ENCODE results near the gene CUEDC1. TPM values are rescaled to one million over a fixed set of nuclear protein-coding genes. Genes with fewer than 3 reads are reported as not detected.

Gene CUEDC1
- total RNA-seq, 1 experiment from 2014 or later = 27.5 TPM

DNA sequence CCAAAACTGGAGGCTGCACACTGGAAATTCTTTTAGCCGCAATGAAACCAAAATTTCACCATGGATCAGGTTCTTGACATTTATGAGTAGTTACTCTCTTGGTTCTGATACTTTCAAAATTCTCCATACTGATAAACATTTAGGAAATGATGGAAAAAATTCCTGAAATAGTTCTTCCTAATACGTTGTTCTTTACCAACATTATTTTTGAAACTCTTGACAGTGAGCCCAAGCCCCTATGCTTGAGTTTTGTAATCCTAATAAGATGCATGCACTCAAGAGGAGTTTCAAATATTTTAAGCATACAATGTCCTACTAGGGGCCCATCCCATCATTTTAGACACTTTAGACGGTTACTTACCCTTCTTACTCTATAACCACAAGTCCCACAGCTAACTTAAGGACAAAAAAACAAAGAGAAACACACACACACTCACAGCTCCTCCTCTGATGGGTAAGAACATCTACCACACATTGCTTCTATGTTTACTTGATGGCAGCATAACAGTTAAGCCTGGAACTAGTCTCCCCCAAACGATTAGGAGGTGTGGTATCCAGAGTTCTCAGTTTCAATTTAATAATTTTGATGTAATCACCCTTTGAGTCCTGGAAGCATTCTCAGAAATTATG is 29.2 kb upstream of the CUEDC1 start:
- Histone ChIP-seq H3K4me3 (ENCODE audit: low read depth, low read length) (no peak overlapping the region), H3K9me3 (no peaks in the 10 kb centered on the region), H3K27me3 (replicated peaks; ENCODE audit: control insufficient read depth, insufficient read depth, low read length) (no peaks in the 10 kb centered on the region), H3K36me3 (ENCODE audit: control insufficient read depth, insufficient read depth, low read length) (no peaks in the 10 kb centered on the region), H3K4me1 (peaks cover 34% of the 10 kb centered on the region)
- Mint-ChIP-seq H3K27ac (ENCODE audit: unreplicated experiment) (peak overlapping the region; percentile 57), H3K27me3 (ENCODE audit: insufficient read depth, unreplicated experiment) (no peaks in the 10 kb centered on the region), H3K4me3 (ENCODE audit: unreplicated experiment) (no peak overlapping the region), H3K9me3 (ENCODE audit: unreplicated experiment) (no peaks in the 10 kb centered on the region), H3K36me3 (ENCODE audit: insufficient read depth, unreplicated experiment) (peaks cover 78% of the 10 kb centered on the region), H3K4me1 (ENCODE audit: low read depth, unreplicated experiment) (peaks cover 33% of the 10 kb centered on the region)
- no peak for TF ChIP-seq CTCF (IDR thresholded peaks at IDR 0.05; ENCODE audit: insufficient read depth in 1 of 2, low read depth in 1 of 2, low read length in 1 of 2, severe bottlenecking in 1 of 2, unreplicated experiment in 1 of 2)
- intact Hi-C loops (cut with micrococcal nuclease; ENCODE audit: unreplicated experiment) = no loop called here
- CTCF ChIA-PET = interaction anchor here (0.6 to 1.4 kb wide), 4 partner anchors 29 to 898 kb away, joined by 3 to 4 read pairs (median 3); partner anchors contain the start of gene CUEDC1
- POLR2A ChIA-PET = no interaction called here
- DNase-seq = no peak
- BruUV-seq (replicated peaks) = no TSS peak

GRCh38 chr17:57983446-57983845 is 28.2 kb upstream of the CUEDC1 start:
- no TSS peak for BruUV-seq (replicated peaks)
- Histone ChIP-seq H3K4me1 (peaks cover 29% of the 10 kb centered on the region), H3K9me3 (no peaks in the 10 kb centered on the region), H3K36me3 (ENCODE audit: control insufficient read depth, insufficient read depth, low read length) (no peaks in the 10 kb centered on the region; the same call in 1 of the 2 replicates), H3K27me3 (replicated peaks; ENCODE audit: control insufficient read depth, insufficient read depth, low read length) (no peaks in the 10 kb centered on the region), H3K4me3 (ENCODE audit: low read depth, low read length) (no peak overlapping the region)
- H3K27me3 Mint-ChIP-seq (ENCODE audit: insufficient read depth, unreplicated experiment) = no peaks in the 10 kb centered on the region
- H3K27ac Mint-ChIP-seq (ENCODE audit: unreplicated experiment) = peak overlapping the region; percentile 57
- DNase-seq = no peak
- intact Hi-C loops (cut with micrococcal nuclease; ENCODE audit: unreplicated experiment) = no loop called here
- POLR2A ChIA-PET = interaction anchor here (0.6 kb wide), 1 partner anchor 80 kb away, joined by 3 read pairs; no protein-coding TSS in a partner anchor
- no peaks in the 10 kb centered on the region for H3K9me3 Mint-ChIP-seq (ENCODE audit: unreplicated experiment)
- no peak for TF ChIP-seq CTCF (IDR thresholded peaks at IDR 0.05; ENCODE audit: insufficient read depth in 1 of 2, low read depth in 1 of 2, low read length in 1 of 2, severe bottlenecking in 1 of 2, unreplicated experiment in 1 of 2)
- H3K4me3 Mint-ChIP-seq (ENCODE audit: unreplicated experiment) = no peak overlapping the region
- peaks cover 78% of the 10 kb centered on the region for H3K36me3 Mint-ChIP-seq (ENCODE audit: insufficient read depth, unreplicated experiment)
- CTCF ChIA-PET = interaction anchor here (0.6 to 0.9 kb wide), 2 partner anchors 91 to 1124 kb away, joined by 3 to 5 read pairs; no protein-coding TSS in a partner anchor
- H3K4me1 Mint-ChIP-seq (ENCODE audit: low read depth, unreplicated experiment) = peaks cover 30% of the 10 kb centered on the region

- BruUV-seq (replicated peaks) = no TSS peak
- H3K36me3 Mint-ChIP-seq (ENCODE audit: insufficient read depth, unreplicated experiment) = peaks cover 81% of the 10 kb centered on the region
- DNase-seq = no peak
- no peak for TF ChIP-seq CTCF (IDR thresholded peaks at IDR 0.05; ENCODE audit: insufficient read depth in 1 of 2, low read depth in 1 of 2, low read length in 1 of 2, severe bottlenecking in 1 of 2, unreplicated experiment in 1 of 2)
- intact Hi-C loops (cut with micrococcal nuclease; ENCODE audit: unreplicated experiment) = no loop called here
- H3K4me3 Mint-ChIP-seq (ENCODE audit: unreplicated experiment) = no peak overlapping the region
- H3K27me3 Mint-ChIP-seq (ENCODE audit: insufficient read depth, unreplicated experiment) = no peaks in the 10 kb centered on the region
- H3K36me3 ChIP-seq (ENCODE audit: control insufficient read depth, insufficient read depth, low read length) = no peaks in the 10 kb centered on the region; the same call in 1 of the 2 replicates
- H3K27me3 ChIP-seq (replicated peaks; ENCODE audit: control insufficient read depth, insufficient read depth, low read length) = no peaks in the 10 kb centered on the region
- ChIA-PET POLR2A (no interaction called here), CTCF (interaction anchor here (0.9 kb wide), 1 partner anchor 90 kb away, joined by 3 read pairs; no protein-coding TSS in a partner anchor)
- no peak overlapping the region for H3K27ac Mint-ChIP-seq (ENCODE audit: unreplicated experiment)
- H3K4me1 ChIP-seq = peaks cover 29% of the 10 kb centered on the region
- no peaks in the 10 kb centered on the region for H3K9me3 ChIP-seq
- no peak overlapping the region for H3K4me3 ChIP-seq (ENCODE audit: low read depth, low read length)
- no peaks in the 10 kb centered on the region for H3K9me3 Mint-ChIP-seq (ENCODE audit: unreplicated experiment)
- H3K4me1 Mint-ChIP-seq (ENCODE audit: low read depth, unreplicated experiment) = peaks cover 30% of the 10 kb centered on the region
These were observed 27.4 kb upstream of the CUEDC1 start for GRCh38 chr17:57982452-57983170.

All from Caco-2 (cell line).